HG02759 (cell line): Measurements from ENCODE around the gene NLRC3.
"Not testable (repeated sequence)": the region's sequence is repeated elsewhere in the genome, so short reads cannot be mapped to it uniquely, and the experiment has no call there.

Experiments
- ATAC-seq: cut with Tn5 transposase; IDR thresholded peaks from one replicate; pipeline ENCODE4 v1.9.1; 2021; ENCODE audit warnings: mild to moderate bottlenecking, moderate library complexity; ENCODE audit not compliant: unreplicated experiment

The NLRC3 gene

GRCh38 chr16:3515897-3516296 lies 61.3 kb downstream of the NLRC3 start:
- ATAC-seq, result no peak

DNA sequence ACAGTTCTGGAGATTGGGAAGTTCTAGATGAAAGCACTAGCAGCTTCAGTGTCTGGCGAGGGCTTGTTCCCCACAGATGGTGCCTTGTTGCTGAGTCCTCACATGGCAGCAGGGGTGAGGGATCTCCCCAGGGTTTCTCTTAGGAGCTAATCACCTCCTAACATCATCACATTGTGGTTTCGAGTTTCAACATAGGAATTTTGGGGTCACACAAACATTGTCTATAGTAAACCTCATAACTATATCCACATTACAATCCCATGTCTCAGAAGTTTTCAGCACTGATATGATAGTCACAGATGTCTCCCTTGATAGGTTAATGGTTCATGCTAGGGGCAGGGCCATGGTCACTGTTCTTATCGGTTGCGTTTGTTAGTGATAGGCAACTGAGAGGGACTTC lies 62.6 kb downstream of the NLRC3 start:
- ATAC-seq, result no peak

DNA sequence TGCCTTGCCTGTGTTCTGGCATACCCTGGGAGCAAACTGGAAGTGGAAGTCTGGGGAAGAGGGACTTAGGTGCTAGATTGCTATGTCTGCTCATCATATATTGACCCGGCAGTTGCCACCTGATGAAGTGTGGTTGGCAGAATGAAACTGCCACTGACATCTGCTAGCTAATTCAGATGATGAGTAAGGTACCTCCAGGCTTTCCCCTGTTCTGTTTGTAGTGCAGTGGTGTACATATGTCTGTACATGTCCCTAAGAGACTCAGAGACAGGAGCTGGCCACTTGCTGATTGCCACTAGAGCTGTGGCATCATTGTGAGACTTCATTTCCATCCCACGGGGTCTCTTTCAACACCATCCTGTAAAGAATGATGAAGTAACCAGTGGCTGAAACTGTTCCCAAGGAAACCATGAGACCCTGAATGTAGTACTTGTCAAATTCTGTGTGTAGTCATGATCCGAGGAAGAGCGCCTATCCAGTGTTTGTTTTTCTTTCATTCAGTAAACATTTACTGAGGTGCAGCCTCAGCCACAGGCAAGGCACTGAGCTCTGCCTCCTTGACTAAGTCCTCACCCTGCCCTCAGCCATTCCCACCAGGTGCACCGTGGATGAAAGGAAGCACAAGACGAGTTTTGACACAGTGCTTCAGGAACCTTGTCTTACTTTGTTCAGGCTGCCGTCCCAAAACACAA lies 63.2 kb downstream of the NLRC3 start:
- no peak for ATAC-seq

DNA sequence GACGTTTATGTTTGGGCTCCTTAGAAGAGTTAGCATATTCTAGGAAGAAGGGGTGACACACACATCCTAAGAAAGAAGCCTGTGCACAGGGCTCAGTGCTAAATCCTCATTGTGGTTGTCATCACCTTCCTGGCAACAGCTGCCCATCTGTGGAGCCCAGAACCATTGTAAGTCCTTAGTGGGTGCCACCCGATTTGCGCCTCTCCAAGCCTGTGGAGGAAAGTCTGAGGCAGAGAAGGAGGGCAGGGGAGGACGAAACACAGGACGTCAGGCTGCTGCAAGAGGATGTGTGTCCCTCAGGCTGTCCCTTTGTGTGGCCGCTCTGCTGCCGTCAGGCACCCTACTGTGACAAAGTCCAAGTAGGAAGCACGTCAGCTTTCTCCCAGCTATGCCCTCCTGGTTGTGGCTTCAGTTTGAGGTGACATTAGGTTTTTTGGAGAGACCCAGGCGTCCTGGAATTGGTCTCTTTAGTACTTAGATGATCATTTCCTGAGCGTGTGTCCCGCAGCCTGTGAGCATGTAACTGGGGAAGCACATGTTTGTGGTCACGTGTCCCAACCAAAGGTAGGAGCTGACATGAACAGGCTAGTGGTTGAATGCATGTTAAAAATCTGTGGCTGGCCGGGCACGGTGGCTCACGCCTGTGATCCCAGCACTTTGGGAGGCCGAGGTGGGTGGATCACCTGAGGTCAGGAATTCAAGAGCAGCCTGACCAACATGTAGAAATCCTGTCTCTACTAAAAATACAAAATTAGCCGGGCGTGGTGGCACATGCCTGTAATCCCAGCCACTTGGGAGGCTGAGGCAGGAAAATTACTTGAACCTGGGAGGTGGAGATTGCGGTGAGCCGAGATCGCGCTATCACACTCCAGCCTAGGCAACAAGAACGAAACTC lies 65.7 kb downstream of the NLRC3 start:
- ATAC-seq, result no peak

- ATAC-seq, result no peak
These were observed 66.8 kb downstream of the NLRC3 start for GRCh38 chr16:3510416-3510815.

DNA sequence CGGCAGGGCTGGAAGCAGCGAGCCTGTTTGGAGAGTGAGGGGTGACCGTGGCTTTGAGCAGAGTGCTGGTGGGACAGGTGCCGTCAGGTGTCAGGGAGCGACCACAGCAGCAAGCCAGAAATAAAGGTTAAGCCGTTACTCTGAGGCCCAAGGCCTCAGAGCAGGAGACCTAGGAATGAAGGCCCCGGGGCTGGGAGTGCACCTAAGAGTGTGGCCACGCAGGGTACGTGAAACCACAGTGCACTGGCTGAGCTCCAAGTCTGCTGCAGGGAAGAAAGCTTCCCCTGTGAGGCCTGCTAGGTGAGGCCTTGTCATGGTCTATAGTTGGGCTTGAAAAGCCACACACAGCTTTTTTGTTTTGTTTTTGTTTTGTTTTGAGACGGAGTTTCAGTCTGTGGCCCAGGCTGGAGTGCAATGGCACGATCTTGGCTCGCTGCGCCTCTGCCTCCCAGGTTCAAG lies 67.7 kb downstream of the NLRC3 start:
- ATAC-seq, result no peak

GRCh38 chr16:3508736-3509135 lies 68.5 kb downstream of the NLRC3 start:
- no peak for ATAC-seq

DNA sequence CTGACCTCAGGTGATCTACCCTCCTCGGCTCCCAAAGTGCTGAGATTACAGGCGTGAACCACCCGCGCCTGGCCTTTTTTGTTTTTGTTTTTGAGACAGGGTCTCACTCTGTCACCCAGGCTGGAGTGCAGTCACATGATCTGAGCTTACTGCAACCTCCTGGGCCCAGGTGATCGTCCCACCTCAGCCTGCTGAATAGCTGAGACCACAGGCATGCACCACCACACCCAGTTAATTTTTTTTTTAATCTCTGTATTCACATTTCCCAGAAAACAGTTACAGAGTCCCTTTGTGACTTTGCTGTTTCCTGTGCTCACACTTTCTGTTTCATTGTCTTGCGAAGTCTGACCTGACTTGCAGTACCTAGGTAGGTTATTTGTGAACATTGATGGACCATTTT lies 73.7 kb downstream of the NLRC3 start:
- ATAC-seq, result no peak

DNA sequence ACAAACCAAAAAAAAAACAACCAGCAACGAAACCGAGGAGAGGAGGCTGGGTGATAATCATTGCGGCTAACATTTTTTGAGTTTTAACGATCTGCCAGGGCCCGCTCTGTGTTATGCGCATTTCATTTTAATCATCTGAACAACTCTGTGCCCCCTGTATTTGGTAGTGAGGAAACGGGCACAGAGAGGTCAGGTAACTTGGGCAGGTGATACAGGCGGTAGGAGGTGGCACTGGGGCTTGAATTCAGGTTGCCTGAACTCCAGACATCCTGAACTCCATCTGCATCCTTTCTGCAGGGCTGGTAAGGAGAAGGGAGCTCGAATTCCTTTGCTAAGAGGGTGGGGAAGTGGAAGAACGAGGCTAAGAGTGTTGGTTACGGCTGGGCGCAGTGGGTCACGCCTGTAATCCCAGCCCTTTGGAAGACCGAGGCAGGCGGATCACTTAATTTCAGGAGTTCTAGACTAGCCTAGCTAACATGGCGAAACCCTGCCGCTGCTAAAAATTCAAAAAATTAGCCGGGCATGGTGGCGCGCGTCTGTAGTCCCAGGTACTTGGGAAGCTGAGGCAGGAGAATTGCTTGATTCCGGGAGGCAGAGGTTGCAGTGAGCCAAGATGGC lies 75.3 kb downstream of the NLRC3 start:
- ATAC-seq, result no peak

GRCh38 chr16:3501412-3501761 lies 75.8 kb downstream of the NLRC3 start:
- ATAC-seq, result not testable (repeated sequence)

GRCh38 chr16:3498988-3499387 lies 78.2 kb downstream of the NLRC3 start:
- ATAC-seq, result no peak

- no peak for ATAC-seq
These were observed 79.4 kb downstream of the NLRC3 start for GRCh38 chr16:3497771-3498170.

DNA sequence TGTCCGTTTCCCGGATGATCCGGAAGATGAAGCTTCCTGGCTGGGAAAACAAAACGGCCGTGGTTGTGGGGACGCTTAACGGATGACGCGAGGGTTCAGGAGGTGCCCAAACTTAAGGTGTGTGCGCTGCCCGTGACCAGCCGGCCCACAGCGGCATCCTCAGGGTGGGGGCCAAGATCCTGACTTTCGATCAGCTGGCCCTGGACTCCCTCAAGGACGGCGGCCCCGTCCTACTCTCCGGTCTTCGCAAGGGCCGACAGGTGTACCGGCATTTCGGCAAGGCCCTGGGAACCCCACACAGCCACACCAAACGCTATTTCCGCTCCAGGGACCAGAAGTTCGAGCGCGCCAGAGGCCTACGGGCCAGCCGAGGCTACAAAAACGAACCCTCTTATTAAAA lies 80.8 kb downstream of the NLRC3 start:
- no peak for ATAC-seq

- no peak for ATAC-seq
These were observed 82.0 kb downstream of the NLRC3 start, which contains the start of gene C16orf90 for GRCh38 chr16:3495176-3495575. Gene C16orf90, minus strand, starts transcription at chr16:3495489. Its CDS starts 68 bp downstream, at chr16:3495421.

- ATAC-seq, result no peak
These were observed 82.7 kb downstream of the NLRC3 start for GRCh38 chr16:3494386-3494973.

DNA sequence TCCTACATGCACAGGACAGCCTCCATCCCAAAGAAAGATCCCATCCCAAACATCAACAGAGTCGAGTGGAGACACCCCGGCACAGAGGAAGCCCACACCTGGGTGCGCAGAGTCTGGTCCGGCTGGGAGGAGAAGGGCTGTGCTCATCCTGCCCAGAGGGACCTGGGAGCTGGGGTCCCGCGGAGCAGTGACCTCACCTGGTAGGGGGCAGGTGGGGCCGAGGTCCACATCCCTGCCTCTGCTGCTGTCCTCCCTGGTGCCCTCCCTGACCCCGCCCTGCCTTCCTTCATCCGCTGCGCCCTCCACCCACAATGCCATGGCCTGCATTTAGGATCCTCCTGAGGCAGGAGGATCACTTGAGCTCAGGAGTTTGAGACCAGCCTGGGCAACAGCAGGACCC lies 84.8 kb downstream of the NLRC3 start:
- ATAC-seq, result no peak

GRCh38 chr16:3490911-3491629 lies 86.1 kb downstream of the NLRC3 start:
- ATAC-seq, result no peak
